Measurements from ENCODE around the gene ABCC8.
A peak's percentile ranks its signal among the peaks of the same experiment; 100 is the strongest.

Gene ABCC8

GRCh38 chr11:17386331-17387084 is 90.1 kb downstream of the ABCC8 start:
- peak; percentile 31 for DNase-seq (ENCODE audit: low spot score)

DNA sequence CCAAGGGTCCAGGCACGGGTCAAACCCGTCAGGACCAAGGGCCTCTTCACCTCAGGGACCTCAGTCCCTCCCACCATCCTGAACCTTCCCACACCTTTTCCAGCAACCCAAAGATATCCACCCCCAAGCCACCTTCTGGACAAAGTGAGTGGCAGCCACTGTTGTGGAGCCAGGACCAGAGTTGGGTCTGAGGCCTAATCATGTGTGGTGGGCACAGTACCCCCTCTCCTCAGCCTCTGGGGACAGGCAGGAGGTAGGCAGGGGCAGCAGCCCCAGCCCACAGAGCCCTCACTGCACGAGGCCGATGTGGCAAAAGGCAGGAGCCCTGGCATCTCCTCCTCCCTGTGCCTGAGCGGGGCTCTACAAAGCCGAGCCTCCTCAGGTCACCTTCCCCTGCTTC is 90.7 kb downstream of the ABCC8 start:
- DNase-seq (ENCODE audit: low spot score) = no peak

DNA sequence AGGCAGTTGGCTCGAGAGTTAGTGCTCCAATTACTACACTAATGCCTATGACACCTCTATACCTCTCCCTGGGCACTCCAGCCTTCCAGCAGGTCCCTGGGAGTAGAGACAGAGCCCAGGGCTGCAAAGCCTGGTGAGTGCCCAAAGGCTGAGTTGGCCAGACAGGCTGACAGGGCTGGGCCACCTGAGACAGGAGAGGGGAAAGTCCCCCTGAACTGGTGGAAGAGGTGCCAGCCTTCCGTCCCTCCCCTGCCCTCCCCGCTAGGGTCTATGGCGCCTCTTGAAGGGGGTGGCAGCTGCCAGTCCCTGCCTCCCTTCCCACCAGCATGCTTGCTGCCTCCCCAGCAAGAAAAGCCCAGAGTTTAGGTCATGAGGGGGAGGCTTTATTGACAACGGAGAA is 91.2 kb downstream of the ABCC8 start:
- DNase-seq (ENCODE audit: low spot score) = no peak

GRCh38 chr11:17384002-17384511 is 92.6 kb downstream of the ABCC8 start:
- peak; percentile 76 for DNase-seq (ENCODE audit: low spot score)

GRCh38 chr11:17383461-17383860 is 93.2 kb downstream of the ABCC8 start:
- DNase-seq (ENCODE audit: low spot score) = no peak

DNA sequence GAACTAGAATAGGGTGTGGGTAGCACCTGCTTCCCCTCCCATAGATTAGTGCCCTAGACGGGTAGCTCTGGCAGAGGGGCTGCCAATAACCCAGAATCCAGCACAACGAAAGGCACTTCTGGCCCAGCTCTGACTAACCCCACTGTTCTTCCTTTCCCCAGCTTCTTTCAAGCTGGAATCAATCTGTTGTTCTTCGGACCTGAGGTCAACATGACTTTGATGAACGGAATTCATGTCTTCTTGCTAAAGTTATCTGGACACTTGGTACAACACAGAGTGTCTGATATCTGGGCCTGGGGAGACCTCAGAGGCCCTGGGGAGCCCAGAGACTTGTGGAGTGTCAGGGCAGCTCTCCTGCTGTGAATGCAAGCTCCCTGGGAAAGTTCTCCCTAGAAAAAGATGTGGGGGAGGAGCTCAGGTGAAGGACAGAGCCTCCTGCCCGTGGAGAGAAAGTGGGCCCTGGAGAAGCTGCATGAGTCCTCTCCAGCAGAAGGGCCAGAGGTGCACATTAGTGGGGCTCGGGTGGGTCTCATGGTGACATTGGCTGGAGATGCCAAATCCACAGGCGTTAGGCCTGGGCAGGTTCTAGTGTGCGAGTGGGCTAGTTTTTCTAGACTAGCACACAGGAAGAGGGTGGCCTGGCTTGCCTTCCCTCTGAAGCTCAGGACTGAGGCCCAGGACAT is 94.5 kb downstream of the ABCC8 start:
- no peak for DNase-seq (ENCODE audit: low spot score)

DNA sequence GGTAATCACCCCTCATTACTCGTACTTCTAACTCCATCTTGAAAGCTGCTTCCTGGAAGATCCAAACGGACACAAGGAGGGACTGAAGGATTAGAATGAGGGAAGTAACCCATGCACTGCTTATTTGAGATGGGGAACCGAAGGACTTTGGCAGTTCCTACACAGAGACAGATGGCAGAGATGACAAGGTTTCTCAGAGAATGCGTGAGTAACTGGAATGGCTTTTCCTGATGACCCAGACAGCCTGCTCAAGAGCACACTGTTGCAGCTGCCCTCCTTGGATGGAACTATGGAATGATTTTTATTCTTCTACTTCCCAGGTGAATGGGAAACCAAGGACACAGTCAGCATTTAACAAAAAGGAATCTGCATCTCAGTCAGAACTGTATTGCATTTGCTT is 95.5 kb downstream of the ABCC8 start:
- no peak for DNase-seq (ENCODE audit: low spot score)

- no peak for DNase-seq (ENCODE audit: low spot score)
These were observed 97.1 kb downstream of the ABCC8 start for GRCh38 chr11:17379383-17380180.

- no peak for DNase-seq (ENCODE audit: low spot score)
These were observed 98.0 kb downstream of the ABCC8 start for GRCh38 chr11:17378655-17379054.

DNA sequence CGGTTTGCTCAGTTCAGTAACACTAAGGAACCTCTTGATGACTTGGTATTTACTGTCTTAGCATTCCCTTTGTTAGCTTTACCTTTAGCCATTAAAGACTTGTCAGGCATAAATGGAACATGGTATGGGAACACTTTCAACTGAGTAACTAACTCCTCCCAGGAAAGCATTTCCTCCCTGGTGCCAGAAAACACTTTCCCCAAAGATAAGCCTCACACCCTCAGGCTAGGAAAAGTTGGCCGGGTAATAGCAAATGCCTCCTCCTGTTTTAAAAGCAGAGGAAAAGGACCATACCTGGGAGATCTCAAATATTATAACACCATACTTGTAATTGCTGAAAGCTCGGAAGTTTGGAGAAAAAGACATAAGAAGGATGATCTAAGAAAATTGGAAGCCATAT is 100.2 kb downstream of the ABCC8 start:
- no peak for DNase-seq (ENCODE audit: low spot score)

DNA sequence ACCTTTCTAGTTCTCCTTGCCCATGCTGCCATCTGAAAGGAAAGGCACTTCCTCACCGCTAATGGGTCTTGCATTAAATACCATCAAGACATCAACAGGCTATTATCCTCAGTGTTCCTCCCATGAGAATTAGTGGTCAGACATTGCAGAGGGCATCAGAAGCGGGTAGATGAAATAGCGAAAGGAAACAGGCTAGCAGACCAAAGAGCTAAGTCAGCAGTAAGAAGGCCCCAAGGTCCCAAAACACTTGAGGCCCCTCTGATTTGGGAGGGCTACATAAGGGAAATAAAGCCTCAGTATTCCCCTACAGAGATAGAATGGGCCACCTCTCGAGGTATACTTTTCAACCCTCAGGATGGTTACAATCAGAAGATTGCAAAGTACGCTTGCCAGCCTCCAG is 101.1 kb downstream of the ABCC8 start:
- no peak for DNase-seq (ENCODE audit: low spot score)

DNA sequence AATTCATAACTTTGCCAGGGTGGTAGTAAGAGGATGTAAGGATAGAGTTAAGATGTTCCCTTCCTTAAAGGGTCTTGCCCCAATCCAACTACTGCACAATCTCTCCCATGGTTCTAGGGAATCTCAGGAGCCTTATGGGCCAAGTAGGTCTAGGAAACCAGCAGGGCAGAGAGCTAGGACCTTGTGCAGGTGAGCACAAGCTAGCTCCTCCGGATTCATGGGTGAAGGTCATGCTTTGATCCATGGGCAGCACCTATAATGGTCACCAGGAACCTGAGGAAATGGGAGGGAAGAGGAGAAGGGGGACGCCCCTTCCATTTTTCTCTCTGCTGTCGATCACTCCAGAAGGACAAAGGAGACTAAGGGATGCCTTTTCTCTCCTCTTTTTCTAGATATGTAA is 105.0 kb downstream of the ABCC8 start:
- DNase-seq (ENCODE audit: low spot score) = no peak

DNA sequence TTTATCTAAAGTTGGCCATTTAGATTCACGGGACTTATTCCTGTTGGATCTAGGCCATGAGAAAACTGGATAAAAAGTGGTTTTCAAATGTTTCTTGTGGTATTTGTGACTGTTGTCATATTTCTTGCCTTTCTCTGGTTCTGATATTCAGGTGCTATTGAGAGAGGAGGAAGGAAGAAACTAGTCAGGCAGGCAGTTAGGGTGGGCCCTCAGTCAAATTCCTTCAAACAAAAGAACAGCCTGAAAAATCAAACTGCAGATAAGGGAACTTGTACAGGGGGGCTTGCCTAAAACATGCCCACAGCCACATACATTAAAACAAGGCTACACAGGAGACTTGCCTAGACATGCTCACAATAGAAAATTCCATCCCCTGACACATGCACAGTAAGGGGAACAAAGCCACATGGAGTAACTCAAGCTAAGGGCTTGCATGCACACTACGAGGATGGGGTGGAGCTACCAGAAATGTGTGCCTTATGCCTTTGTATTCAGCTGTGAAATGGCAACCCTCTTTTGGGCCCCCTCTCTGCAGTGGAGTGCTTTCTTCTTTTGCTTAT is 106.9 kb downstream of the ABCC8 start:
- DNase-seq (ENCODE audit: low spot score) = no peak

DNA sequence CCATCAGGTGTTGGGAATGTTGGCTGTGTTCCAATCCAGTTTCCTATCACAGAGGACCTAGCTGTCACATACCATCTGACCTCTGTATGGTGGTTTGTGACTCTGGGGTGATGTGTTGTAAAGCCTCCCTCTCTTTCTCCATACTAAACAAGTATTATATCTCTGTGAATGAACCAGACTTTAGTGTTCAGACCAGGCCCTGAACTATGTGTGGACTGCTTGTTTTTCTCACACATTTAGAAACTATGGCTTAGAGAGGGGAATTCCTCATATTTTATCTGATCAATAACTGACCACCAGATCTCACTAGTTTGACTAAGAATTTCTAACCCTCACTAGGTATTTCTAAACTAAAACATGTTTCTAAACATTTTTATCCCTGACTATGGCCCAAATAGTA is 107.6 kb downstream of the ABCC8 start:
- DNase-seq (ENCODE audit: low spot score) = no peak

DNA sequence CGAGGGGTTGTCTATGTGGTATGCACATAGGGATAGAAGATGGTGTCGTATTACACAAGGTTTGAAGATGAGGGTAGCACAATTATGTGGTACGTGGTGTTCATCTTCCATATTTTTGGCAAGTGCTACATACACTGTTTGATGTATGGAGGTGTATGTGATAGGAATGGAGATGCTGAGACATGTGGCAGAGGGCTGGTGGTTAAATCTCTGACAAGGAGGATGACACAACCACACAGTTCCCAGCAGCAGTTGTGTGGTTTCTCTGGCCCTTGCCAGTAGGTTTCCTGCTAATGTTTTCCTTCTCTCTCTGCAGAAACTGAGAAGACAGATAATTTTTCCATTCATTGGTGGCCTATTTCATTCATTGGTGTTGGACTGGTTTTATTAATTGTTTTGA is 108.1 kb downstream of the ABCC8 start:
- no peak for DNase-seq (ENCODE audit: low spot score)

DNA sequence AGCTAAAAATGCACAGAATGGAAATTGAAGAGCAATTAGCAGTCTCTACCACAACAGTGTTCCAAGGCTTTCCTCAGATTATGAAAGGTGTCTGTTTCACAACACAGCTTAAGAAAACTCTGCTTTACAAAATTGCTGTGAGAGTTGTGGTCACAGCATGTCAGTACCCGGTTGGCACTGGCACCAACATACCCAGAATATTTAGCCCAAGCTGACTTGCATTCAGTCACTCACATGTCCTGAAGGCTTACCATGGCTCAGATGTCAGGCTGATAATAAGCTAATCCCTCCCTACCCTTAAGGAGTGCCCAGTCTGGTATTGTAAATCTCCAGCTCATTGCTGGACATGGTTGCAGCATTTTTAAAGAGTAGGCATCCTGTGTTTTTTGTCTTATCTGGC is 110.2 kb downstream of the ABCC8 start:
- no peak for DNase-seq (ENCODE audit: low spot score)

DNA sequence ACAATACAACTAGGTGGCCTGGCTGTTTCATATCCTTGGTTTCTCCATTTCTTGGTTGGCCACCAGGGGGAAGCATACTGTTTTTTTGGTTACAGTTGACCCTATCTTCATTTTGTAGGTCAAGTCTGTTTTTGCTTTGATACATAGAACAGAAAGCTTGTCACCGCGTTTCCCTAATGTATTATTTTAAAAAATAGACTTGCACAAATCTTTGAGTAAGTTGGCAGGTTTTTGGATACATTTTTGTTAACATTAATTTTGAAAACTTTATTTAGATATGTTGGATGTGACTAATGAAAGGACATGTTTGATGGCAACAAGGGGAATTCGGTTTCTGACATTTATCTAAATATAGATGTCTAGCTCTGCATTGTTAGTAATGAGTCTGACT is 122.0 kb downstream of the ABCC8 start:
- DNase-seq (ENCODE audit: low spot score) = peak; percentile 81

GRCh38 chr11:17353821-17354600 is 122.6 kb downstream of the ABCC8 start:
- no peak for DNase-seq (ENCODE audit: low spot score)

DNA sequence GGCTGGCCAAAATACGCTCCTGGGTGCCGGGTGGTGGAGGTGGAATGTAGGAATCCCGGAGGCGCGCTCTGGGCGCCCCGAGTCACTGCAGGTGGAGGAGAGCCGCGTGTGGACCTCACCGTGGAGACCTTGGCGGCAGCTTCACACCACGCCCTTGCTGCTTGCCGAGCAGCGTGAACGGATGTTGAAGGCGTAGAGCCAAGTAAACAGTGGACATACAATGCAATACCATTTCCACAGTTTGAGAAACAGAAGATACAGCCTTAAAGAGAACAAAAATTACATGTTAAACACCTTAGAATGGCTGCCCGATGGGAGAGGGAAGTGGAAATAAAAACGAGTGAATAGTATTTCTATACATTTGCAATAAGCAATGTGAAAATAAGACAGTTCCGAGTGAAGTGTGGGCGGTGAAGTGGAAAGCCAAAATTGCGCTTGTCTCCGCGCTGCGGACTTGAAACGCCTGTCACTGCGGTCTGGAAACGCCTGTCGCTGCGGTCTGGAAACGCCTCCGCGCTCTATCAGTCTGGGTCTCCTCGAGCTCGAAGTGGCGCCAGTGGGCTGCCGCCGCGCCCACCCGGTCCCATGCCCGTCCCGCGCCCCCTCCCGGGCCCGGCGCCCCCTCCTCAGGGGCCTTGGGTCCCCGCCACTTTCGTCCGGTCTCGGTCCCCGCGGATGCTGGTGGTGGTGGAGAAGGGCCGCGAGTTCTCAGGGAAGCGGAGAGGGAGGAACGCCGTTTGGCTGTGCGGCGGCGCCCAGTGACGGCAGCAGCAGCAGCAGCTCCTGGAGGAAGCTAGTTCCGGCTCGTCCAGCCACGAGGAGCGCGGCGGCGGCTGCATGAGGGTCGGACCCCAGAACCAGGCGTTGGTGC is 123.5 kb downstream of the ABCC8 start:
- peak; percentile 31 for DNase-seq (ENCODE audit: low spot score)

DNA sequence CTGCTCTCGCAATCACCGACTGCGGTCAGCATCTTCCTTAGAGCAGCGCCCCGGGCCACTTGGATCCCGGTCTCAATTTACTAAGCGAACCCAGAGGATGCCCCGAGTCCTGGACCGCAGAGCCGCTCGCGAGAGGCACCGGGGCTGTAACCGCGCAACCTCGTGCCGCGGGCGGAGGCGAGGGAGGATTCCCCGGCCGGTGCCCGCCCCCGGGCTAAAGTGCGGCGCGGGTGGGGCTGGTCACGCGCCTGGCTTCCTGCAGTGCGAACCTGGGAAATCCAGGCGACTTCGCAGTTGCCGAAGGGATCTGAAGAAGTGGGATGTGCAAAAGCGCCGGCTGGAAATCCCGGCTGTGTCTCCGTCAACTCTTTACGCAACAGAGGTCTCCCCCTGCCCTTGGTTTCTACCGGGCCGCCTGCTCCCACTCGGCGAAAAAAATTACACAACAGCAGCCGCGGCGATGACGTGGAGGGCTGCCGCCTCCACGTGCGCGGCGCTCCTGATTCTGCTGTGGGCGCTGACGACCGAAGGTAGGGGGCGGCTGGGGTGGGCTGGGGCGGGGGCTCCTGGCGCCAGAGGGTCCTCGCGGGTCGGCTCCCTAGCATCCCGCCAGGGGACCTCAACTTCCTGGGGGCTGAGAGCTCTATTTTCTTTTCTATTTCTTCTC is 125.0 kb downstream of the ABCC8 start, which contains the start of gene NCR3LG1:
NCR3LG1 (plus strand) TSS at position 291 of the 667 bp plus-strand sequence; CDS start at position 461, 170 bp downstream.
- peak; percentile 47 for DNase-seq (ENCODE audit: low spot score)

Data from CD4-positive, alpha-beta T cell treated with Interleukin-2 at 100 ng/mL for 4 hours (primary cell).